ENCODE measurements around the gene ACTRT2. TPM values are rescaled to one million over a fixed set of nuclear protein-coding genes. Genes with fewer than 3 reads are reported as not detected.
A peak's percentile ranks its signal among the peaks of the same experiment; 100 is the strongest.

Gene ACTRT2
- total RNA-seq, 1 donor from 2014 or later = not detected

DNA sequence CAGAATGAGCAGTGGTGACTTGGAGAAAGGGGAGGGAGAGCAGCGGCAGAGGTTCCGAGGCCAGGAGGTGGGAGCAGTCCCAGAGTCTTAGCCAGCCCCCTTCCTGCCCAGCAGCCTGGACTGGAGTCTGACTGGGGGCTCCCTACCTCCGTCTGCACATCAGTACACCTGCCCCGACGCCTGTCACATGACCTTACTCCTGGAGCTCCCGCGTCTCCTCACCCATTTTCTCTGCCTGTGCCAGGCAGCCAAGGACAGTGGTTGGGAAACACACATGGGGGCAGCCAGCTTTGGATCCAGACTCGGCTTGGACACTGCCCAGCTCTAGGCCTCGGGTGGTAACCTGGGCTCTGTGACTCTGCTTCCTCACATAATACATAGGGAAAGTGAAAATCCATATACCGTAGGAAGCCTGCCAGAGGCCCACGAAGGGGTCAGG lies 16.9 kb downstream of the ACTRT2 start:
- H3K4me3 ChIP-seq = no peak overlapping the region

DNA sequence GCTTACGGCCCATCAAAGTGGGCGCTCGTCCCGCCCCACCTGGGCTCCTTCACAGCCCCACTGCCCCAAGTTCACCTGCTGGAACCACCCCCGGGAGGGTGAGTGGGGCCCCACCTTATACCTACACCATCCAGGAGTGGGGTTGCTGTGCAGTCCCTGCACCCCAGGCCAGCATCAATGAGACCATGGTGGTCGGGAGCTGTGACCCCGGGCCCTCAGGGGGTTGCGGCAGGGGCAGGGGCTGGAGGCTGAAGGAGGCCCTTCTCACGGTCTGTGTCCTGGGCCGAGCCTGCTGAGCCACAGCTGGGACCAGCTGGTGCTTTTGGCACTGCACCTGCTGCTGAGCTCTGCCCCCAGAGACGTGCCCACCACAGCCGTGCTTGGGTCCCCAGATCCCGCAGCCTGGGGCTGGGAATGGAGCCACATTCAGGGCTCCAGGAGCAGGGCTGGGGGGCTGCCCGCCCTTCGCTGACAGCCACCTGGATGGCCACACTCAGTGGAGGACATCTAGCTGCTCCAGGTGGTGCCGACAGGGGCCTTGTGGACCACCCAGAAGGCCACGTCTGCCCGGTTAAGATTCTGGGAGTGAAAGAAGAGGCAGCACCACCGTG lies 17.4 kb downstream of the ACTRT2 start:
- H3K4me1 ChIP-seq = peaks cover 0 to 3% of the 10 kb centered on the region in 2 donors
- H3K27ac ChIP-seq = no peak overlapping the region
- no peaks in the 10 kb centered on the region for H3K9me3 ChIP-seq
- H3K27me3 ChIP-seq = no peaks in the 10 kb centered on the region
- no peaks in the 10 kb centered on the region for H3K36me3 ChIP-seq
- peak in 1 of 2 donors; percentile 52 for DNase-seq (ENCODE audit: low spot score in 2 of 2)
- intact Hi-C loops (cut with DNase I) = no loop called here
- no peak overlapping the region for H3K4me3 ChIP-seq
- TF ChIP-seq, protein P1, sequence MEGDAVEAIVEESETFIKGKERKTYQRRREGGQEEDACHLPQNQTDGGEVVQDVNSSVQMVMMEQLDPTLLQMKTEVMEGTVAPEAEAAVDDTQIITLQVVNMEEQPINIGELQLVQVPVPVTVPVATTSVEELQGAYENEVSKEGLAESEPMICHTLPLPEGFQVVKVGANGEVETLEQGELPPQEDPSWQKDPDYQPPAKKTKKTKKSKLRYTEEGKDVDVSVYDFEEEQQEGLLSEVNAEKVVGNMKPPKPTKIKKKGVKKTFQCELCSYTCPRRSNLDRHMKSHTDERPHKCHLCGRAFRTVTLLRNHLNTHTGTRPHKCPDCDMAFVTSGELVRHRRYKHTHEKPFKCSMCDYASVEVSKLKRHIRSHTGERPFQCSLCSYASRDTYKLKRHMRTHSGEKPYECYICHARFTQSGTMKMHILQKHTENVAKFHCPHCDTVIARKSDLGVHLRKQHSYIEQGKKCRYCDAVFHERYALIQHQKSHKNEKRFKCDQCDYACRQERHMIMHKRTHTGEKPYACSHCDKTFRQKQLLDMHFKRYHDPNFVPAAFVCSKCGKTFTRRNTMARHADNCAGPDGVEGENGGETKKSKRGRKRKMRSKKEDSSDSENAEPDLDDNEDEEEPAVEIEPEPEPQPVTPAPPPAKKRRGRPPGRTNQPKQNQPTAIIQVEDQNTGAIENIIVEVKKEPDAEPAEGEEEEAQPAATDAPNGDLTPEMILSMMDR (IDR thresholded peaks at IDR 0.05) = no peak

More for the DNA sequence above, 16.9 kb downstream of the ACTRT2 start:
- DNase-seq (ENCODE audit: low spot score in 2 of 2) = peak in 1 of 2 donors; percentile 52
- no peaks in the 10 kb centered on the region for H3K36me3 ChIP-seq
- no peaks in the 10 kb centered on the region for H3K27me3 ChIP-seq
- TF ChIP-seq, protein P1 (IDR thresholded peaks at IDR 0.05) = no peak
- H3K9me3 ChIP-seq = no peaks in the 10 kb centered on the region
- no peak overlapping the region for H3K27ac ChIP-seq
- intact Hi-C loops (cut with DNase I) = no loop called here
- H3K4me1 ChIP-seq = peaks cover 0 to 3% of the 10 kb centered on the region in 2 donors

DNA sequence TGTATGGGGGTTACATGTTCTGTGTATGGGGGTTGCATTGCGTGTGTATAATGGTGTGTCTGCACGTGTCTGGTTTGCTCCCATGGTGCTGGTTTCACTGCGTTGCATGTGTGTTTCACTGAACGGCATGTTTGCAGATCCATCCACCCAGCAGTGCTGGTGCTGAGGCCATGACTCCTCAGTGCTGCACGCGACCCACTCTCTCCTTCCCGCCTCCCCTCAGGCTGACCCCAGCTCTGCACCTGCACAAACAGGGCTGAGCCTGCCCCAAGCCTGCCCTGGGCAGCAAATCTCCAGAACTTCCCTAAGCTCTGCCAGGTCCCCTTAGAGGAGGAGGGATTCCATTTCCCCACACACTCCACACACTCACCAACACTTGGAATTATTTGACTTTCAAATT lies 18.7 kb downstream of the ACTRT2 start:
- peak in 1 of 2 donors; percentile 53 for DNase-seq (ENCODE audit: low spot score in 2 of 2)
- Histone ChIP-seq H3K9me3 (no peaks in the 10 kb centered on the region), H3K36me3 (no peaks in the 10 kb centered on the region), H3K4me3 (no peak overlapping the region), H3K27me3 (no peaks in the 10 kb centered on the region), H3K4me1 (peaks cover 0 to 3% of the 10 kb centered on the region in 2 donors), H3K27ac (no peak overlapping the region)
- intact Hi-C loops (cut with DNase I) = no loop called here
- TF ChIP-seq, protein P1 (IDR thresholded peaks at IDR 0.05) = no peak

DNA sequence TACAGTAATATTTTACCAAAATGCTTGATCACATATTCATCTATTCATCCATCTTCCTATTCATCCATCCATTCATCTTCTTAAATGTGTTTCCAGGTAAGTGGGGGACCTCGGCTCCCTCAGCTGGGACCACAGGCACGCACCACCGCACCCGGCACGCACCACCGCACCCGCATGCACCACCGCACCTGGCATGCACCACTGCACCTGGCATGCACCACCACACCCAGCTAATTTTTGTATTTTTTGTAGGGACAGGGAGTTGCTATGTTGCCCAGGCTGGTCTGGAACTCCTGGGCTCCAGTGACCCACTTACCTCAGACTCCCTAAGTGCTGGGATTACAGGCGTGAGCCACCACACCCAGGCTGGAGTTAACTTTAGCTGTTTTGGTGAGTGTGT lies 21.2 kb downstream of the ACTRT2 start:
- intact Hi-C loops (cut with DNase I) = no loop called here
- Histone ChIP-seq H3K9me3 (no peaks in the 10 kb centered on the region), H3K4me1 (no peaks in the 10 kb centered on the region), H3K4me3 (no peak overlapping the region), H3K36me3 (peaks cover 0 to 3% of the 10 kb centered on the region in 2 donors), H3K27me3 (no peaks in the 10 kb centered on the region), H3K27ac (no peak overlapping the region)
- TF ChIP-seq, protein P1 (IDR thresholded peaks at IDR 0.05) = no peak
- DNase-seq (ENCODE audit: low spot score in 2 of 2) = no peak

GRCh38 chr1:3049164-3049563 lies 27.9 kb downstream of the ACTRT2 start:
- H3K9me3 ChIP-seq = no peaks in the 10 kb centered on the region
- peak in 1 of 2 donors; percentile 50 for DNase-seq (ENCODE audit: low spot score in 2 of 2)
- no peak overlapping the region for H3K4me3 ChIP-seq
- H3K27ac ChIP-seq = no peak overlapping the region
- intact Hi-C loops (cut with DNase I) = no loop called here
- no peaks in the 10 kb centered on the region for H3K4me1 ChIP-seq
- TF ChIP-seq, protein P1 (IDR thresholded peaks at IDR 0.05) = no peak
- H3K36me3 ChIP-seq = peaks cover 0 to 3% of the 10 kb centered on the region in 2 donors
- H3K27me3 ChIP-seq = no peaks in the 10 kb centered on the region

Data from ascending aorta (tissue), 2 donors.